ENCODE measurements around the gene PLXNA4.

Gene PLXNA4

DNA sequence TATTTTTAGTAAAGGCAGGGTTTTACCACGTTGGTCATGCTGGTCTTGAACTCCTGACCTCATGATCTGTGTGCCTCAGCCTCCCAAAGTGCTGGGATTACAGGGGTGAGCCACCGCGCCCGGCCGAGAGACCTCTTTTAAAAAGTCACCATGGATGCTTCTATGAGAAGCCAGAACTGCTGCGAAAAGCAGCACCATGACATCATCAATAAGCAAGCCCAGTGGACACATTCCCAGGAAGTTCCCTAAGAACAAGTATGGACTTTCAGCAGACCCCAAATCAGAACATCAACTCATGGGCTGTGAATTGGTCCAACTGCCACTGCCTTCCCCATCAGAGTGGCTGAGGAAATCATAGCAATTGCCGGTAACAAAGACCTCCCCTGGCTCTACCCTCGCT, 93.4 kb downstream of the PLXNA4 start:
- in situ Hi-C loops (cut with HindIII; ENCODE audit: low sequenced_read_pairs), result no loop called here

- in situ Hi-C loops (cut with HindIII; ENCODE audit: low sequenced_read_pairs), result no loop called here
These were observed 95.7 kb downstream of the PLXNA4 start for GRCh38 chr7:132480534-132480933.

GRCh38 chr7:132476541-132476940, 99.7 kb downstream of the PLXNA4 start:
- in situ Hi-C loops (cut with HindIII; ENCODE audit: low sequenced_read_pairs), result no loop called here

DNA sequence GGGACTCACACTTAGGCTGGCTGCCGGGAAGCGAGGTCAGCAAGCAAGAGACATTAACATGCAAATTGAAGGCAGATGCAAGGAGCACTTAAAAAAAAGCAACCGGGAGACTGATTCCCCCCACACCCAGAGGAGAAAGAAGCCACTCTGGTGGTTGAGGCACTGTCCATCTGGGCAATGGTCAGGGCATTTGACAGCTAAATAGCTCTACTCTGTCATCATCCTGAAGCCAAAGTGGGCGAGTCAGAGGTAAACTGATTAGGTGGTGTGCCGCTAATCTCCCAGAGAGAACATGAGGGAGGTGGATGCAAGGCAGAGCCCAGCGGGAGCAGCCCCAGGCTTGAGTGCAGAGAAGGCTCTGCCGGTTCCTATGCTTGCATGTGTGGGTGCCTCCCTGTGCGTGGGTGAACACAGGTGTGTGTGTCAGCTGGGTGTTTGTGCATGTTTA, 100.6 kb downstream of the PLXNA4 start:
- in situ Hi-C loops (cut with HindIII; ENCODE audit: low sequenced_read_pairs), result no loop called here

DNA sequence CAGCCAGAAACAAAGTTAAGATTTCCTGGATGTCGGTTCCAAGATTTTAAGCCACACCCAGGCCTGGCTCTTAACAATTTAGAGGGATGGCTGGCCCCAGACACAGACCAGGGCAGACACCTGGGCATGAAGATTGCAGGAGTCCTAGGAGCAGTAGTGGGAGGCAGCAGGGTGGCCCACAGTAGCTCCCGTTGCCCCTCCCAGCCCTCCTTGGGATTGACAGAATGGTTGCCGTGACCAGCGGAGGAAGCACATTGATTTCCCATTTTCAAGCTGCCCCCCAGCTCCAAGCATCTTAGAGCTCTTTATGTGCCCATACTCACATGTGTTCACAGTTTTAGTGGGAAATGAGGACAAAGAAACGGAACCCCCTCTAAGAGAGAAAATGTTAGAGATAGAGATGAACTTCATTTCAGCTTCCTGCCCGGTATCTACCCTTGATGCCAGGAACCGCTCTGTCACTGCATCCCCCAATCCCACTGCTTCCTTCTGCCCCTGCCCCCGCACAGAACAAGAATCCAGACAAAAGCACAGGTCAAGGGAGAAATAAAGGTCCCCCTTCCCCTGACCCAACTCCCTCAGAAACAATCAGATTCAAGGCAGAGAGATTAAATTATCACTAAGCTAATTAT, 101.1 kb downstream of the PLXNA4 start:
- in situ Hi-C loops (cut with HindIII; ENCODE audit: low sequenced_read_pairs), result no loop called here

DNA sequence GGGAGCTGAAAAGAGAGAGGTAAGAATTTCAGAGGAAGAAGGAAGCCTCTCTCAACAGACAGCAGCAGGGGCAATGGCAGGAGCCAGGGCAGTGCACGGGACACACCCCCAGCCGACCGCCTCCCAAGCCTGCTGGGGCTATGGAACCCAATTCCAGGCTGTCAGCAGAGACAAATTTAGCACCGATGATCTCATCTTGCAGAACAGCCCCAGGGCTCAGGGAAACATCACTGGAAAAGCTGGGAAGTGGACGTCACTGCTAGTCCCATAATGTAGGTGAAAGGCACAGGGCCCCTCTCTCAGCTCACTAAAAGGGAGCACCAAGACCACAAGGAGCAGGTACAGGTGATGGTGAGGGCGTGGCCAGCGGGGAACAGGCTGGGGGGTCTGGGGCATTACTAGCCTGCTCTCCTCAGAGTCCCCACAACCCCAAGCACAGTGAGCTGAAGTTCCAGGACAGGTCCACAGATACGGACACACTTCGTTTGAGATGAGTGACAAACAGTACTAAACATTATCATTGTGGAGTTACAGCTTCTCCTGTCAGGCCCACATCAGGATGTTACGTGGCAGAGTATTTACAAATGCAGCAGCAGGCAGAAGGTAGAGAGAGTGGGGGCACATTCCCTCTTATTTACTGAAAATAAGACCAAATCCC, 103.7 kb downstream of the PLXNA4 start:
- in situ Hi-C loops (cut with HindIII; ENCODE audit: low sequenced_read_pairs), result no loop called here

GRCh38 chr7:132471515-132471914, 104.8 kb downstream of the PLXNA4 start:
- in situ Hi-C loops (cut with HindIII; ENCODE audit: low sequenced_read_pairs), result no loop called here

GRCh38 chr7:132469681-132470080, 106.6 kb downstream of the PLXNA4 start:
- in situ Hi-C loops (cut with HindIII; ENCODE audit: low sequenced_read_pairs), result no loop called here

DNA sequence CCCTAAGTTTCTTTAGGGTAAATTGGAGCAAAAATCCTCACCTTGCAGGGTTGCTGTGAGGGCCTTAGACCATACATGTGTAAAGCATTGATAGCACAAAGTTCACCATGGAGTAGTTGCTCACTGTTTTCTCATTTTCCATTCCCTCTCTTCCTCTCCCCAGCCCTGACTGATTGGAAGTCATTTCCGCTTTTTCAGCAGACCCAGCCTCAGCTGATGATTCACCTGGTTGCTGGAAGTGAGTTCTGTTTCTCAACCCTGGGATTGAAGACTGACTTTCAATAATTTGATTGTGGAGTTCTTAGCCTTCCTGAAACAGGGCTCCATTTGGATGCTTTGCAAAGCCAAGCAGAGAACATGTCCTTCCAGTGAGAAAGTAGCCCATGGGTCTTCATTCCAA, 107.0 kb downstream of the PLXNA4 start:
- in situ Hi-C loops (cut with HindIII; ENCODE audit: low sequenced_read_pairs), result no loop called here

GRCh38 chr7:132466367-132466766, 109.9 kb downstream of the PLXNA4 start:
- in situ Hi-C loops (cut with HindIII; ENCODE audit: low sequenced_read_pairs), result no loop called here

DNA sequence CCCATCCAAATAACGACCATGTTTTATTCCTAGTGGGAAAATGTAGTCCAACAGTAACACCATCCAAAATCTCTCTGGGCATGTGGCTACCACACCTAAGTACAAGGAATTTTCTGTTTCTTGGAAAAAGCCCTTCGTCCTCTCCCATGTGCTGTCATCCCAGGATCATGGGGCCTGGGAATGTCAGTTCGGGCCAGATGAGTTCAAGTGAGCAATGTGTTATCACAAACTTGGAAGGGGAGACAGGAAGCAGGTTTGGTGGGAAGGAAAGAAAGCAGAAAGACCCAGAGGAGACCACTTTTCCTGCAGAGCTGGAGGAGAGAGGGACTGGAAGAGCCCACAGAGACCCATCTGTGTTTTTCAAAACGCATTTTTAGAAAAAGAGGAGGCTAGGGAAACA, 110.8 kb downstream of the PLXNA4 start:
- in situ Hi-C loops (cut with HindIII; ENCODE audit: low sequenced_read_pairs), result no loop called here

GRCh38 chr7:132464740-132465139, 111.5 kb downstream of the PLXNA4 start:
- in situ Hi-C loops (cut with HindIII; ENCODE audit: low sequenced_read_pairs), result no loop called here

DNA sequence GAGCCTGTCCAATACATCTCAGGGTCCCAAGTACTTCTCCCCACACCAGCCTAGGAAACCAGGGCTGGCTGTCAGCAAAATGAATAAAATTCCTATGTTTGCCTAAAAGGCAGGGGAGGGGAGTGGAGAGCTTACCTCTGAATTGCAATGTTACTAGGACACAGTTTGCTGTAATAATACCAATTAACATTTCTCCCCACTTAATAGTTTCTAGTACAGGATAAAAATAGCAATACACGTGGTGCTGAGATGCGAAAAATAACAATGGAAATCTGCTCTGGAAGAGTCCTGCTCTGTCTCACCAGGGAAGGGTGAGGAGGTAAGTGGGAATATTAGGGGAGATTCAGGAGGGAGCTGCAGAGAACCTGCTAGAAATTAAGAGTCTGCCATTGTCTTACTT, 112.3 kb downstream of the PLXNA4 start:
- in situ Hi-C loops (cut with HindIII; ENCODE audit: low sequenced_read_pairs), result no loop called here

- in situ Hi-C loops (cut with HindIII; ENCODE audit: low sequenced_read_pairs), result no loop called here
These were observed 113.8 kb downstream of the PLXNA4 start for GRCh38 chr7:132462478-132462877.

- in situ Hi-C loops (cut with HindIII; ENCODE audit: low sequenced_read_pairs), result no loop called here
These were observed 115.2 kb downstream of the PLXNA4 start for GRCh38 chr7:132461032-132461592.

DNA sequence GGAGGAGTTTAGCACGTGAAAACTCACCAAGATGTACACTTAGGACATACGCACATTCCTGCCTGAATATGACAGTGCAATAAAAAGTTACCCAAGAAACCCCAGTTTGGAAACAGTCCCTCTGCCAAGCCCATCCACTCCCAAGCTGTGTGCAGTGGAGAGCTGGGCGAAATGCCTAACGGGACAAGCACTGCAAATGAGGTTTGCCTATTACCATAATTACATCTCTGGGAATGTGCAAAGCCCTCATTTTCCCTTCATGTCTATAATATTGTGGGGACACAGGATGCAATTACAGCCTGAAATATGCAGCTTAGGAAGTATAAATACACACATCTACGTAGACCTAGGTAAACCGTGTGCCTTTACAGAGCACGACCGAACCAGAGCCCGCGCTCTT, 117.5 kb downstream of the PLXNA4 start:
- in situ Hi-C loops (cut with HindIII; ENCODE audit: low sequenced_read_pairs), result no loop called here

GRCh38 chr7:132457658-132458057, 118.6 kb downstream of the PLXNA4 start:
- in situ Hi-C loops (cut with HindIII; ENCODE audit: low sequenced_read_pairs), result no loop called here

GRCh38 chr7:132456418-132456817, 119.9 kb downstream of the PLXNA4 start:
- in situ Hi-C loops (cut with HindIII; ENCODE audit: low sequenced_read_pairs), result no loop called here

DNA sequence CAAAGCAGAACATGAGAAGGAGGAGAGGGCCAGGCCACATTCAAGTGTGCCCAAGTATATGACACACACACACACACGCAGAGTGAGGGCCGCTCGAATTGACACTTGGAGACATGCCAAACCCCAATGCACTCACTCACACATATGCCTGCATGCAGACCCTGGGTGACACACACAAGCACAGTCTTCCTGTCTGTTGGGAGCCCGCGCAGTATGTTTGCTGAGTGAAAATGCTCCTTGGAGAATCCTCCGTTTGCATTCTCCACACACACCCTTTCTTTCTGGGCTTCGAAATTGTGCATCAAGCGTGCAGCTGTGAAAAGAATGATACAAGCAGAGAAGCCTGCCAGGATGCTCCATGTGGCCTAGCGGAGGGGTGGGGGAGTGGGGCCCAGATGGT, 120.9 kb downstream of the PLXNA4 start:
- in situ Hi-C loops (cut with HindIII; ENCODE audit: low sequenced_read_pairs), result no loop called here

DNA sequence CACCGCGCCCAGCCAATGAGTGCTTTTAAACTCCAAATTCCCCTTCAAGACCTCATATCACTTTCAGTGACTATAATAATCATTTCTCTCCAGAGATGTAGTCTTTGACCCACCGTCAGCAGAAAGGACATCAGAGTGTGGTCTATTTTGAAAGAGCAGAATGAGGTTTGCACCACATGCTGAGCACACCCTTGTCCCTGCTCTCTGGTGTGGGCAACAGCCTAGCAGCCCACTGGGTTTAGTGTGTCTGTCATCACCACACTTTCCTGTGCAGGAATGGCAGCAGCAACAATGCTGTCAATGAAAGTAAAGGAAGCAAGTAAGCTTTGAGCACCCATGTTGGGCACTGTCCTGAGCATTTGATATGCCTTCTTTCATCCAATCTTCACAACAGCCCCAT, 122.4 kb downstream of the PLXNA4 start:
- in situ Hi-C loops (cut with HindIII; ENCODE audit: low sequenced_read_pairs), result no loop called here

DNA sequence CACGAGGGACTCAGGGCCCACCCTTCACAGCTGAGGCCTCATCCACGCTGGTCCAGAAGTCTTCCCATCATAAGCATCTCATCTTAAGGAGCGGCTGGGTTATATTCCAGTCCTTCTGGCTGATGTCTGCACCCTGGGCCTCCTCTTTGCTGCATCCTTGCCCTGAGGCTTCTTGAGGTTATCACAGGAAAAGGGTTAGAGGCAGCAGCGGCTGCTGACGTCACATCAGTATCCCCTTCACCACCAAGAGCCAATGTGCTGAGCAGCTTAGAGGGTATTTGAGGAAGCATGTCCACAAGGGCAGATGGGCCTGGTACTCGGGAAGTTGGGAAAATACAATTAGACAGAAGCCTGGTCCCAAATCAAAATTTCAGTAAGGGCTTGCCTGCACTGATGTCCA, 125.1 kb downstream of the PLXNA4 start:
- in situ Hi-C loops (cut with HindIII; ENCODE audit: low sequenced_read_pairs), result no loop called here

- in situ Hi-C loops (cut with HindIII; ENCODE audit: low sequenced_read_pairs), result no loop called here
These were observed 125.6 kb downstream of the PLXNA4 start for GRCh38 chr7:132450696-132451095.

Data from endothelial cell of hepatic sinusoid (primary cell).